Astrocyte of the spinal cord (primary cell): ENCODE data around the gene TBX1.

Source experiments
- DNase-seq: peaks from one replicate; pipeline ENCODE4 v3.0.0; 2011; ENCODE audit warnings: low read depth, low spot score
- H3K4me3 ChIP-seq: 2 replicates; pipeline ENCODE4 v1.5.1; 2011; ENCODE audit warnings: low read depth, mild to moderate bottlenecking, low read length, moderate library complexity
- in situ Hi-C: cut with HindIII; loops from 2 replicates; pipeline ENCODE4 v1.10.0; 2017; ENCODE audit warnings: low sequenced_read_pairs
- TF ChIP-seq, protein P1 (sequence below): IDR thresholded peaks from 2 replicates; pipeline ENCODE4 v1.5.1; 2012; ENCODE audit warnings: low read depth, mild to moderate bottlenecking, low read length, inconsistent platforms

Gene TBX1

DNA sequence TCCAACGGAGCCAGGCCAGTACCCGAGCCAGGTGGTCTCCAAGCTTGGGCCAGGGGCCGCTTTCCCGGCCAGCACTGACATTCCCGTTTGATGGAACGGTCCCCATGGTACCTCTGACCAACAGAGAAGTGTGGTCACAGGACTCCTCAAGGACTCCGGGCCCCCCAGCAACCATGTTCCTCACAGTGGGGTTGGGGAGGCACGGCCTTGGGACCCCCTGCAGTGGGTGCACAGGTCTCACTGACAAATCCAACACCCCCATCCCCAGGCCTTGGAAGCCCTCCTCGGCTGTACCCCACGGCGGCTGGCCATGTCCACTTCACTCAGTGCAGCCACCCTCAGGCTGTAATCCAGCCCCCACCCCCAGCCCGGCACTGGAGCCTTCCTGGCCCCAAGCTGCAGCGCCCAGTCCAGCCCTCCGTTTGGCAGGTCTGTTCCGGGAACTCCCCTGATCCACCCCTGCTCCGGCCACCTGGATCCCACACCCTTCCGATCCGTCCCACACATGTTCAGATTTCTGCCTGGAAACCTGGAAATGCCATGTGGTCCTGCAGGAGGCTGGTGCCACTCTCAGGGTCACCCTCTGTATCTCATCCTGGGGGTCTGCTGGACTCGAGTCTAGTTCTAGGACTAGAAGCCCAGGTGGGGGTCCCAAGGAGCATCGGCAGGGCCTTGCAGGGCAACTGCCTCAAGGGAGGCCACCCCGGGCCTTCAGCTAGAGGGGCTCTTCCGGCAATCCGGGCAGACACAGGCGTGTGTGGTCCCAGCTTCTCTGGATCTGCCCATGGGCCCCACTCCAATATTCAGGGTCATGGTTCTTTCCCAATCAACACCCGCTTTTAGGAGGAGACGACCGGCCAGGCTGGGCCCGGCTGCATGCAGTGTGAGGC lies 26.6 kb downstream of the TBX1 start:
- TF ChIP-seq, protein P1, sequence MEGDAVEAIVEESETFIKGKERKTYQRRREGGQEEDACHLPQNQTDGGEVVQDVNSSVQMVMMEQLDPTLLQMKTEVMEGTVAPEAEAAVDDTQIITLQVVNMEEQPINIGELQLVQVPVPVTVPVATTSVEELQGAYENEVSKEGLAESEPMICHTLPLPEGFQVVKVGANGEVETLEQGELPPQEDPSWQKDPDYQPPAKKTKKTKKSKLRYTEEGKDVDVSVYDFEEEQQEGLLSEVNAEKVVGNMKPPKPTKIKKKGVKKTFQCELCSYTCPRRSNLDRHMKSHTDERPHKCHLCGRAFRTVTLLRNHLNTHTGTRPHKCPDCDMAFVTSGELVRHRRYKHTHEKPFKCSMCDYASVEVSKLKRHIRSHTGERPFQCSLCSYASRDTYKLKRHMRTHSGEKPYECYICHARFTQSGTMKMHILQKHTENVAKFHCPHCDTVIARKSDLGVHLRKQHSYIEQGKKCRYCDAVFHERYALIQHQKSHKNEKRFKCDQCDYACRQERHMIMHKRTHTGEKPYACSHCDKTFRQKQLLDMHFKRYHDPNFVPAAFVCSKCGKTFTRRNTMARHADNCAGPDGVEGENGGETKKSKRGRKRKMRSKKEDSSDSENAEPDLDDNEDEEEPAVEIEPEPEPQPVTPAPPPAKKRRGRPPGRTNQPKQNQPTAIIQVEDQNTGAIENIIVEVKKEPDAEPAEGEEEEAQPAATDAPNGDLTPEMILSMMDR, result no peak
- no peak for DNase-seq
- in situ Hi-C loops, result no loop called here
- H3K4me3 ChIP-seq, result no peak overlapping the region

DNA sequence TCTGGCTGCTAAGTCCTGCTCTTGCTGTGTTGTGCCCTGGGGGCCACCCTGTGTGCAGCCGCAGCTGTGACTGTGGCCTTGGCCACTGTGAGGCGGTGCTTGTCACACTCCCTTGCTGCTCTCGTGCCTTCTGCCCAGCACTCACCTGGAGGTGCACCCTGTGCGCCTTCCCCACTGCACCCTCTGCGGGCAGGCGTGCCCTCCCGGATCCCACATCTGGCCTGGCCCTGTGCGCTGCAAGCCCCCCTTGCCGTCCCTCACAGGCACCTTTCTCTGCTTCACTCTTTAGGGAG lies 27.2 kb downstream of the TBX1 start:
- H3K4me3 ChIP-seq, result no peak overlapping the region
- TF ChIP-seq, protein P1, result no peak
- in situ Hi-C loops, result no loop called here
- no peak for DNase-seq

DNA sequence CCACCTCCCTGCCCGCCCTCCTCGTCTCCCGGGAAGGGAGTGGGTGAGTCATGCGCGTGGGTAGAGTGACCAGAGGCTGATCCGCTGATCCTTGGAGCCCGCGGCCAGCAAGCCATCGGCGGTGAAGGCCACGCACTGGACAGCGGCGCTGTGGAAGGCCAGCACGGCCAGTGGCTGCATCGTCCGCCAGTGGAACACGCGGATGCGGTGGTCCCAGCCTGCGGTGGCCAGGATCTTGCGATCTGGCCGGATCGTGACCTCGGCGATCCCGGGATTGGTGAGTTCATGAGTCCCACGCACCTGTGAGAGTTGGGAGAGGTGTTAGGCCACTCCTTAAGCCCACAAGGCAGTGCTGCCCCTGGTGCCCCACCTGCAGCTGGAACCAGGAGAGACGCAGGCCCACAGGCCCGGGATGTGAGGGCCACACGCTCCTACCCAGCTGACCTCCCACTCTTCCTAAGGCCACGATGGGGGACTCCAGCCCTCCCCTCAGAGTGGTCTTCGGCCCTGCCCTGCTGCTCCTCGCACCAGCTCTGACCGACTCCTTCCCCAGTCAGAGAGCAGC lies 28.2 kb downstream of the TBX1 start:
- H3K4me3 ChIP-seq, result no peak overlapping the region
- in situ Hi-C loops, result no loop called here
- TF ChIP-seq, protein P1, result no peak
- no peak for DNase-seq

DNA sequence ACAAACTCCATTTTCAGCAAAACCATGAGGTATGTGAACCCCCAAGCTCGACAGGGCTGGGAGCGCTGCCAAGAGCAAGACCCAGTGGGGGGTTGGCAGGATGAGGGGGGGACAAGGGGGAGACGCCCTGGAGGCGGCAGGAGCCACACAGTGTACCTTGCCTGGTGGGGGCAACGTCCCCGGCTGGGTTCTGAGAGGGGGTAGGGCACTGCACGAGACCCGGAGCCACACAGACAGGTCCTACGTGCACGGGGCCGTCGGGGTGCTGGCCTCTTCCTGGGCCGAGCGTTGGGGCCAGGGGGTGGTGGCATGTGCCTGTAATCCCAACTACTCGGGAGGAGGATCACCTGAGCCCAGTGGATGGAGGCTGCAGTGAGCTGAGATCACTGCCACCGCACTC lies 28.8 kb downstream of the TBX1 start:
- DNase-seq, result no peak
- H3K4me3 ChIP-seq, result no peak overlapping the region
- in situ Hi-C loops, result no loop called here
- TF ChIP-seq, protein P1, result no peak

DNA sequence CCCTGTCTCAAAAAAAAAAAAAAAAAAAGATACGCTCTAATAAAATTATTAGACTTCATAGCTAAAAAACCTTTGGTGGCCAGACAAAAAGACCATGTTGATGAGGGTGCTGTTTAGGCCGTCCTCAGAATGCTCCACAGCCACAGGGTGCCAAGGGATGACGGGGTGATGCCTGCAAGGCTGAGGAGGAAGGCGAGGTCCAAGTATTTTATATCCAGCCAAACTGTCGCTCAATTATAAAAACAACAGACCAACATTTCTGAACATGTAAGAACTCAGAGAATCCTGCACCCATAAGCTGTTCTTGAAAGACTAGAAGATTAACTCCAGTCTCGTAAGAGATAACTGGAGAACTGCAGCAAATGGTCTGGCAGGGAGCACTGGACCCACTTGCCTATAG lies 29.2 kb downstream of the TBX1 start:
- in situ Hi-C loops, result no loop called here

DNA sequence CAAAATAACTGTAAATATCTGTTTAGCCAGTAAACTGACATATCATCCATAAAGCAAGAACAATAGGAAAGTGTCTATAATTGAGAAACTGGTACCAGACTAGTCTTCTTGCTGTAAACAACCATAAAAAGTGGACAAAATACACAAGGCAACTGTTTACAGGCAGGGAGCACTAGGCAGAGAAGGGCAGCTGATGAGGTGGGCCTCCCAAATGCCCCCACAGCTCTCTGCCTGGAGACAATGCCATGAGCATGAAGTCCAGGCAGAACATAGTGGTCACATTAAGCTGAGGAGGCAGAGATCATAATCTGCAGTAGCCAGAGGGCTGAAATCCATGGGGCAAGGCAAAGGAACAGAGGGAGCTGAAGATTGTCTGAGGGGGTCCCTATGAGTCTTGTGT lies 30.7 kb downstream of the TBX1 start:
- in situ Hi-C loops, result no loop called here
- TF ChIP-seq, protein P1, result no peak
- H3K4me3 ChIP-seq, result no peak overlapping the region
- no peak for DNase-seq

More for the DNA sequence above, 29.2 kb downstream of the TBX1 start:
- DNase-seq, result no peak
- TF ChIP-seq, protein P1, result no peak
- no peak overlapping the region for H3K4me3 ChIP-seq
